ENCODE results near the gene COL5A1. TPM values are rescaled to one million over a fixed set of nuclear protein-coding genes. Genes with fewer than 3 reads are reported as not detected.

COL5A1 gene
- total RNA-seq, 4 donors from 2014 or later = 4.8 to 16.5 (median 9.4) TPM

- H3K27me3 ChIP-seq = no peaks in the 10 kb centered on the region
- no peak for DNase-seq
- 92 to 93% methylated on average over 16 of the region's 16 CpGs for WGBS, 2 donors
- H3K9me3 ChIP-seq = no peaks in the 10 kb centered on the region
- TF ChIP-seq CTCF (IDR thresholded peaks at IDR 0.05) = no peak
- no peak for TF ChIP-seq POLR2A (IDR thresholded peaks at IDR 0.05)
- H3K36me3 ChIP-seq = no peaks in the 10 kb centered on the region
- intact Hi-C loops (cut with DNase I) = loop anchor here (10.0 kb wide), 1 partner anchor 179 kb away; no protein-coding TSS in a partner anchor
- no peak overlapping the region for H3K27ac ChIP-seq
- H3K4me1 ChIP-seq = no peaks in the 10 kb centered on the region
- H3K4me3 ChIP-seq (replicated peaks in 1 of 3) = no peak overlapping the region
Measured at GRCh38 chr9:134633362-134634142, 8.1 kb upstream of the COL5A1 start.

- Histone ChIP-seq H3K4me1 (no peaks in the 10 kb centered on the region), H3K4me3 (replicated peaks in 1 of 3) (no peak overlapping the region), H3K27me3 (no peaks in the 10 kb centered on the region), H3K27ac (no peak overlapping the region), H3K9me3 (no peaks in the 10 kb centered on the region), H3K36me3 (no peaks in the 10 kb centered on the region)
- intact Hi-C loops (cut with DNase I) = loop anchor here (10.0 kb wide), 1 partner anchor 179 kb away; no protein-coding TSS in a partner anchor
- WGBS, 2 donors = 79 to 84% methylated on average over 6 to 9 of the region's 9 CpGs
- no peak for DNase-seq
- TF ChIP-seq POLR2A (IDR thresholded peaks at IDR 0.05) = no peak
- no peak for TF ChIP-seq CTCF (IDR thresholded peaks at IDR 0.05)
Measured at GRCh38 chr9:134634176-134634575, 7.4 kb upstream of the COL5A1 start.

- intact Hi-C loops (cut with DNase I) = loop anchor here (10.0 kb wide), 1 partner anchor 180 kb away; no protein-coding TSS in a partner anchor
- no peak for DNase-seq
- WGBS, 2 donors = 94 to 97% methylated on average over 13 to 15 of the region's 15 CpGs
Measured at GRCh38 chr9:134634667-134635230, 6.9 kb upstream of the COL5A1 start.

GRCh38 chr9:134635351-134636148 is 6.1 kb upstream of the COL5A1 start:
- Histone ChIP-seq H3K27me3 (no peaks in the 10 kb centered on the region), H3K36me3 (no peaks in the 10 kb centered on the region), H3K9me3 (no peaks in the 10 kb centered on the region), H3K4me3 (replicated peaks in 1 of 3) (no peak overlapping the region), H3K4me1 (no peaks in the 10 kb centered on the region), H3K27ac (no peak overlapping the region)
- no peak for DNase-seq
- intact Hi-C loops (cut with DNase I) = loop anchor here (10.0 kb wide), 1 partner anchor 181 kb away; no protein-coding TSS in a partner anchor
- WGBS, 2 donors = 90 to 93% methylated on average over 16 to 17 of the region's 17 CpGs
- TF ChIP-seq CTCF (IDR thresholded peaks at IDR 0.05) = no peak
- TF ChIP-seq POLR2A (IDR thresholded peaks at IDR 0.05) = no peak

More at GRCh38 chr9:134634667-134635230, 6.9 kb upstream of the COL5A1 start:
- H3K4me1 ChIP-seq = no peaks in the 10 kb centered on the region
- no peaks in the 10 kb centered on the region for H3K36me3 ChIP-seq
- H3K9me3 ChIP-seq = no peaks in the 10 kb centered on the region
- no peaks in the 10 kb centered on the region for H3K27me3 ChIP-seq
- TF ChIP-seq CTCF (IDR thresholded peaks at IDR 0.05) (no peak), POLR2A (IDR thresholded peaks at IDR 0.05) (no peak)
- H3K27ac ChIP-seq = no peak overlapping the region
- H3K4me3 ChIP-seq (replicated peaks in 1 of 3) = no peak overlapping the region
